Stimulated activated CD8-positive, alpha-beta memory T cell treated with anti-CD3 and anti-CD28 coated beads, Interleukin-7, amount 100 ng/mL, for 48 hours (primary cell): ENCODE measurements around the gene SEMA4G.

Experiments used
- DNase-seq, 2 donors: peaks; one replicate each; pipeline ENCODE4 v3.0.0-alpha.2; 2020; ENCODE audit warnings: low read depth in 1 of 2; ENCODE audit errors: extremely low read depth in 1 of 2

Gene SEMA4G

DNA sequence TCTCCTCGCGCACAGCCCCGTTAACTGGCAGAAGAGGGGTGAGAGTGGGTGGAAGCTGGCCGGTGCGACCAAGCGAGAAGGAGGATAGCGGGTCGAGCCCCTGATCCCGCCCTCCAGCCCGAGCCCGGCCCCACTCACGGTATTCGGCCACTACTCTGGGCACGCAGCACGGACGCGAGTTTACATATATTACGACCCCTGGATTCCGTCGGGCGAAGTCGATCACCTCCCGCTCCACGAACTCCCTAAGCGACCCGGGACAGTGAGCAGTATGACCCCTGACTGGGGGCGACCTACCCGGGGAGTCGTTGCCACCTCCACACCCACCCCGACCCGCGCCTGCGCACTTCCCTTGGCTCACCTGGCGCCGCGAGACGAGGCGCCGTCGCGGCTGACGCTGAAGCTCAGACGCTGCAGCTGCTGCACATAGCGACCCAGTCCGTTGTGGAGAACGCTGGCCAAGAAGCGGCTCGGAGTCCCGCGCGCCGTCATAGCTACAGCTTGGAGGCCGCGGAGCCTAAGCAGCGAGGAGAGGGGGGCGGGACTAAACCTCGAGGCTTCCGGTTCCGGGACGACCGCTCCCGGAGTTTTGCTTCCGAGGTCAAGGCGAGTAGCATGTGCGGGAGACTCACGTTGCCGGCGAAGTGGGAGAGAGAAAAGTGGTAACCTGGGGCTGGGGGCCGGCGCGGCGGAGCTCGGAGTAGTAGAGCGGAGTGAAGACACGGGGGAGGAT lies 17.8 kb downstream of the SEMA4G start, which contains the start of the genes MRPL43 and TWNK:
TSS of gene MRPL43 (minus strand) at position 546 of the 733 bp plus-strand sequence. CDS start at position 492, 54 bp downstream.
TSS of gene TWNK (plus strand) at position 592 of the 733 bp plus-strand sequence. CDS start 668 bp downstream, outside the sequence.
- DNase-seq, result peak; percentile 60 to 76

DNA sequence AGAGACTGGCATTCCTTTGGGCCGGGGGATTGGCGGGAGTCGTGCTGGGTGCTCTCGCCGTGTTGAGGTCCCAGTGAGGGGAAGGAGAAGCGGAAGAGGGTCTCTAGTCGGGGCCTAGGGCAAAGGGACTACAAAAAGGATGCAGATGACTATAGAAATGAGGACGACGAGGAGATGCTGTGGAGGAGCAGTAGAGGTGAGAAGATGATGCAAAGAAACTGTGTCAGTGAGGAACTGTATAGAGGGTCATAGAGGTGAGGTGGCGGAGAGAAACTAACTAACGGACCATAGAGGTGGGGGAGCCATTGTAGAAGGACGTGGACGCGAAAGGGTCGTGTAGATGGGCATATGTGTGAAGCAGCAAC lies 18.4 kb downstream of the SEMA4G start:
- DNase-seq, result no peak

GRCh38 chr10:100988166-100988565 lies 18.9 kb downstream of the SEMA4G start:
- no peak for DNase-seq

DNA sequence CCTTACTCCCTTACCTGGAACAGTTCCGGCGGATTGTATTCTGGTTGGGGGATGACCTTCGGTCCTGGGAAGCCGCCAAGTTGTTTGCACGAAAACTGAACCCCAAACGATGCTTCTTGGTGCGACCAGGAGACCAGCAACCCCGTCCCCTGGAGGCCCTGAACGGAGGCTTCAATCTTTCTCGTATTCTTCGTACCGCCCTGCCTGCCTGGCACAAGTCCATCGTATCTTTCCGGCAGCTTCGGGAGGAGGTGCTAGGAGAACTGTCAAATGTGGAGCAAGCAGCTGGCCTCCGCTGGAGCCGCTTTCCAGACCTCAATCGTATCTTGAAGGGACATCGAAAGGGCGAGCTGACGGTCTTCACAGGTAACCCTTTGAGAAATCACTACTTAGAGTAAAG lies 19.8 kb downstream of the SEMA4G start:
- DNase-seq, result no peak

DNA sequence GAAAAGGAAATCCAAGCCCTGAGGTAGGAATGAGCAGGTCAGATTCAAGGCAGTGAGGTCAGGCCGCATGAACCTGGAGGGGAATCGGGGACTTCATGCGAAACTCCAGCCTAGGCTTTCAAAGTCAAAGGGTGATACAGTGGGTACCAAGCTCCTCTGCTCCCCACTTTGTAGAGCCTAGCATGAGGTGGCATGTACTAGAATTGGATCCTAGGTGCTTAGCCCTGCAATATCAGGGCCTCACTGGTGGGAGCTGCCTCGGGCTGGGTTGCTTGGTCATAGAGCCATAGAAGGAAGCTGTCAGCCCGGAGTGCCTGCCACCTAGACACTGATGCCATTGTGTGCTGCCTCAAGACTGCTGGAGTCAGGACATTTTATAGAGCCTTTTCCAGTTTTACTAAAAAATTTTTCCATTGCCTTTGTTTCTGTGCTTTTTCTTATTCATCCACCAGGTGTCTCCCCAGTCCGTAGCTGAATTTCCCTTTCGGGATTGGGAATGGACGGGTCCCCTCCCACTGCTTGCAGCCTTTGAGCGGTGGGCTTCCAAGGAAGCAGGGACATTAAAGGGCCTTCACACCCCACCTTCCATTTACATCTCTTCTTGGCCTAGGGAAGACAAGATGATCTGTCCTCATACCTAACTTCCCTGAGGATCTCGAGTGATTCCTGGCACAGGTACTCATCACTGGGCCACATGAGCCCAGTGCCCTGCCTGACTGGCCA lies 24.8 kb downstream of the SEMA4G start:
- DNase-seq, result no peak

DNA sequence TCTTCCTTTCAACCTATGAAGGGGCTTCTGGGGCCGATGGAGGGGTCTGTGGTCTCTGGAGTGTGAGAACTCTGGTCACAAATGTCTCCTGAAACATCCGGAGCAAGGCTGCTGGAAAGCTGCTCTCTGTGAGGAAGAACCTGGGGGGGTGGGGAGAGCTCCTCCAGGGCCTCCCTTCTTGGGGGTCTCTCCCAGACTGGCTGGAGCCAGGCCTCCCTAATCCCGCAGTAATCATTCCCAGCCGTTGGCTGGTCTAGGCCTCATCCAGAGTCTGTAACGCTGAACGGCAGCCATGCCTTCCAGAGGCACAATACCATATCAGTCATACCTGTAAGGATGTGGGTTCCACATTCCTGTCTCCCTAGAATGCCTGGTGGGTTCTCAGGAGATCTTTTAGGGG lies 25.9 kb downstream of the SEMA4G start:
- DNase-seq, result no peak

- no peak for DNase-seq
Observed at GRCh38 chr10:100996678-100997359, 27.5 kb downstream of the SEMA4G start.

DNA sequence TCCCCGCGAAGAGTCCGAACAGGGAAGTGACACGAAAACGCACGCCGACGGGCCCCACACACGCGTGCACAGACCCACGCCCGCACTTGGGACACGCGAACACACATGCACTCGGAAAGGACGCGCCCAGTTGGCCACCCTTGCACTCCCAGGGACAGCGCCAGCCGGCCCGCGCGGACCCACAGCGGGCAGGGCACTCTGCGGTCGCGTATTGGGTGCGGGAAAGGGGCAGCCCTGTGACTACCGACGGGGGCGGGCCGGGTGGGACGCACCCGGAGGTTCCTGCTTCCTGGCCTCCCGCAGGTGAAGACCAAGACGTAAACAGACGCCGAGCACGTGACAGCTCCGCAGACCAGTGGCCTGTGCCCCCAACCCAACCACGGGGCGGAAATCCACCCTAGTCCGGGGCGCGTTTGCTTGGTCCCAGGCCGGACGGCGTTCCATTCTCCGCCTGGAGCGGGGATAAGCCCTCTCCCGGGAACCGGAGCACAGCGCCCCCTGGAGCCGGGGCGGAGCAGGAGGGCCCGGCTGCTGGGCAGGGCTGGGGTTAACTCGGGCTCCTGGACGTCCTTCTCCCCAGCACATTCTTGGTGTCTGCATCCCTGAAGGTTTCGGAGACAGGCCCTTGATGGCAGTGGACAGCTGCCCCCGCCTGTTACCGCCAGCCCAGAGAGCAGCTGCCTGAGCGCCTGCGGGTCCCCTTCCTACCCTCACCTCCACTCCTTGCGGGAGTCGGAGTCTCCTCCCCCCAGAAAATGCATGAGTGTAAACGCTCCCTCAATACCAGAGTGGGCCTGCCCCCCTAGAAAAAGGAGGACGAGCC lies 28.3 kb downstream of the SEMA4G start:
- peak; percentile 36 to 49 for DNase-seq

- peak in 1 of 2 donors; percentile 26 for DNase-seq
Observed at GRCh38 chr10:100998183-100998990, 29.1 kb downstream of the SEMA4G start.

DNA sequence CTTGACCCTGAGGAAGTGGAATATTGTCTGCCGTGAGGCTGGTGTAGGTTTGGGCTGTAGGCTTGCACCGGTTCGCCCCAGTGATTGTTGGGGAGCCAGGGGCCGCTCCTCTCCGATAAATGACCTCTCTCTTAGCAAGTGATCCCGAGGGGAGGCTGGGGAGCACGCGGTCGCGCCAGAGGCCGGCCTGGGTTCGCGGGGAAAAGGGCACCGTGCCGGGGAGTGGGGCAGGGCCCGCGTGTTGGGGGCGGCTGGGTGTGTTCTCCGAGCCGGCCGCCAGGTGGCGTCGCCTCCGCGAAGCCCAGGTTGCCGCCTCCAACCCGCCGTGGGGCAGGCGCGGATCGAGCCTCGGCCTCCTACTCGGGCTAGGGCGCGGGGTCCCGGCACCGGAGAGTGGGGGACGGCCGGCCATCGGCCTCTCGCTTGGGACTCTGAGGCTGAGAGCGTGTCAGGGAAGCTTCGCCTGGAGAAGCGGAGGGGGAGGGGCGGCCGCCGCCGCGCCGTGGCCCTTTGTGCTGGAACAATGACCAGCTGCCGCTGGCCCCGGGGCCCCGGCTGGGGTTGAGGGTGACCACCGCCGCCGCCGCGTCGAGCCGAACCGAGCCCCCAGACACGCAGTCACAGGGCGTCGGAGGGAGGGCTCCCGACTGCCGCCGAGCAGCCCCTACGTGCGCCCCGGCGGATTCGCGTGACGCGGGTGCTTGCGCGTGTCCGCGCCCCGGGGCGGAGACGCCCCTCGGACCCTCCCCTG lies 29.9 kb downstream of the SEMA4G start:
- peak; percentile 37 to 56 for DNase-seq

GRCh38 chr10:100999742-101000126 lies 30.4 kb downstream of the SEMA4G start, which contains the start of gene LZTS2:
Gene LZTS2, plus strand, starts transcription at chr10:100999808. Its CDS starts 2,731 bp downstream, at chr10:101002539.
- DNase-seq, result no peak

DNA sequence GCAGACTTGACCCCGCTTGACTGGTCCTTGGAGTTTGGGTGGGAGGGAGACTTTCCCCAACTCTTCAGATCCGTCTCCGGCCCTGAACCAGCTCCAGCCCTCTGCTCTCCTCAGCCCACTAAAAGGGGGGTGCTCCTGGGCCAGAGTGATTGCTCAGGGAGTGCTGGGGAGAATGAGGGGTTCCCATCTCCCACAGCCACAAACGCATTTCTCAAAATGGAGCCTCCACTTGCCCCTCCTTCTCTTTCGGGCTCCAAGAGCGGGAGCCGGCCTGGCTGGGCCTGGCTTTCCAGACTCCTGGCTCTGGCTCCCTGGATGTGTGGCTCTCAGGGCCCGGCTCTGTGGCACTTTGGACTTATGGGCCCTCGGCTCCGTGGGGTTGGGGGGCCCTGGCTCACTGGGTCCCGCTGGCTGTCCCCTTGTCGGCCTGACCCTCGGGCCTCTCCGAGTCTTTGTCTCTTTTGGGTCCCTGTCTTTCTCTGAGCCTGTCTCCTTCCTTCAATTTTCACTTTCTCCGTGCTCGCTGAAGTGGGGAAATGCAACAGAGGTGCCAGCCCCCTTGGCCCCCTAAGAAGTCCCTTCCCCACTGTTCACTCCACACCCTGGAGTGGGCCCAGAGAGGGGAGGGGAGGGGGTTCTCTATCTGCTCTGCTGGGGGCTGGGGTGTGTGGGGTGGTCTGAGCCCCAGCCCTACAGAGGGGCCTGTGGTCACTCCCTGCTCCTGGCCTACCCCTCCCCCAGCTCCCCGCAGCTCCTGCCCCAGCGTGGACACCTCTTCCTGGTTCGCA lies 31.0 kb downstream of the SEMA4G start:
- DNase-seq, result no peak

- no peak for DNase-seq
Observed at GRCh38 chr10:101000915-101001658, 31.8 kb downstream of the SEMA4G start.

- DNase-seq, result no peak
Observed at GRCh38 chr10:101001659-101002035, 32.3 kb downstream of the SEMA4G start.

GRCh38 chr10:101002456-101002855 lies 33.2 kb downstream of the SEMA4G start:
- DNase-seq, result no peak

DNA sequence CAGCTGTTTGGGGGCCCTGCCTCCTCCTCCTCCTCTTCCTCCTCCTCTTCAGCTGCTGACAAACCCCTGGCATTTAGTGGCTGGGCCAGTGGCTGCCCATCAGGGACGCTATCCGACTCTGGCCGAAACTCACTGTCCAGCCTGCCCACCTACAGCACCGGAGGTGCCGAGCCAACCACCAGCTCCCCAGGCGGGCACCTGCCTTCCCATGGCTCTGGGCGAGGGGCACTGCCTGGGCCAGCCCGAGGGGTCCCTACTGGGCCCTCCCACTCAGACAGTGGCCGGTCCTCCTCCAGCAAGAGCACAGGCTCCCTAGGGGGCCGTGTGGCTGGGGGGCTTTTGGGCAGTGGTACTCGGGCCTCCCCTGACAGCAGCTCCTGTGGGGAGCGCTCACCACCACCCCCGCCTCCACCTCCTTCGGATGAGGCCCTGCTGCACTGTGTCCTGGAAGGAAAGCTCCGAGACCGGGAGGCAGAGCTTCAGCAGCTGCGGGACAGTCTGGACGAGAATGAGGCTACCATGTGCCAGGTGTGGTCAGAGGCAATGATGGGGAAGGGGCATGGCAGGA lies 34.4 kb downstream of the SEMA4G start:
- DNase-seq, result no peak

- DNase-seq, result no peak
Observed at GRCh38 chr10:101005361-101005760, 36.1 kb downstream of the SEMA4G start.
